Pancreas (tissue), 10 donors: Measurements from ENCODE around the gene VSIG4. TPM values are rescaled to one million over a fixed set of nuclear protein-coding genes. Genes with fewer than 3 reads are reported as not detected.
A peak's percentile ranks its signal among the peaks of the same experiment; 100 is the strongest.

ENCODE experiments used
- ATAC-seq, 4 donors: fragments of 200-7000 bp; cut with Tn5 transposase; one replicate each; pipeline versions ENCODE4 v1.8.0 to v1.9.1; 2020; ENCODE audit warnings: mild to moderate bottlenecking in 4 of 4, moderate library complexity in 4 of 4
- DNase-seq, 6 donors: peaks; one replicate each; pipeline ENCODE4 v3.0.0-alpha.2; 2020
- FAIRE-seq: peaks from 2 replicates; lab custom pipeline; 2012; peaks lifted over from hg19 to GRCh38; lab: Jason Lieb, UNC
- H3K27ac ChIP-seq, 4 donors: fragments of 200-600 bp; sonication (generic); 1 replicate in 3 of 4; 2 replicates in 1 of 4; pipeline versions ENCODE4 v1.5.0 to v1.8.0; 2020
- H3K27me3 ChIP-seq, 4 donors: fragments of 200-600 bp; one replicate each; pipeline ENCODE4 v1.8.0; 2021
- H3K36me3 ChIP-seq, 3 donors: fragments of 200-600 bp; sonication (generic) in 1 of 3; one replicate each; pipeline versions ENCODE4 v1.5.0 to v1.8.0; 2020 to 2021
- H3K4me1 ChIP-seq, 3 donors: fragments of 200-600 bp; one replicate each; pipeline ENCODE4 v1.8.0; 2021
- H3K4me3 ChIP-seq, 4 donors: fragments of 200-600 bp; sonication (generic) in 2 of 4; one replicate each; pipeline versions ENCODE4 v1.5.0 to v1.8.0; 2020 to 2021
- H3K9me3 ChIP-seq, 4 donors: fragments of 200-600 bp; one replicate each; pipeline ENCODE4 v1.8.0; 2021
- CTCF ChIP-seq, 4 donors: fragments of 200-600 bp; sonication (generic) in 3 of 4; IDR thresholded peaks; one replicate each; pipeline versions ENCODE4 v1.5.0 to v1.8.0; 2021; ENCODE audit warnings: antibody characterized with exemption in 4 of 4
- WGBS, 2 donors: extraction: QIAGEN DNeasy Blood & Tissue Kit; methylation state at CpG; one replicate each; pipeline ENCODE4 v1.1.7; 2013; 5-methylcytosine and 5-hydroxymethylcytosine counted together
- intact Hi-C, 3 donors: fragments of 100-400 bp; cut with DNase I; formaldehyde crosslinking; loops; one replicate each; pipeline versions ENCODE4 v1.11.1 to v1.14.2; 2022
- polyA plus RNA-seq, 2 donors: library from polyadenylated mRNA; stranded (reverse); fragments of 200-250 nt; gene quantifications; one replicate each; pipeline ENCODE4 v1.2.3, GENCODE V29; 2013
- total RNA-seq, 6 donors: library from RNA; stranded (reverse); fragmentation: NEBNext Ultra II Directional in 4 of 6; extraction: Animal tissue kit (Norgen Biotek cat#: 25700) in 4 of 6; gene quantifications; one replicate each; pipeline versions ENCODE4 v1.2.1 to v1.2.4, GENCODE V29; 2021 to 2023
- donor health status: healthy with polysubstance abuse.
- donor health status: DM: no; HTN: no; CAD: no; lungs with moderate emphysema.
- donor health status: DM: no; HTN: no; CAD: no.
- donor health status: control.
- donor health status: control.
- donor health status: Bipolar disorder and iron deficiency.
- donor health status: DM: yes; HTN: yes; CAD: no.
- donor health status: DM: no; HTN: no; CAD: no.
- donor health status: DM: no; HTN: no; CAD: no.
- donor health status: DM: yes; HTN: yes; CAD: no.

VSIG4 gene
- total and polyA plus RNA-seq, 8 donors = 1.4 to 42.6 (median 5.0) TPM

- no peak overlapping the region for H3K4me3 ChIP-seq
- no peaks in the 10 kb centered on the region for H3K9me3 ChIP-seq
- TF ChIP-seq CTCF (IDR thresholded peaks at IDR 0.05) = no peak
- no peak for DNase-seq
- 41 to 55% methylated on average over 1 of the region's 1 CpG for WGBS, 2 donors
- intact Hi-C loops = no loop called here
- H3K4me1 ChIP-seq = no peaks in the 10 kb centered on the region
- FAIRE-seq = no peak
- no peaks in the 10 kb centered on the region for H3K27me3 ChIP-seq
- H3K27ac ChIP-seq = peak overlapping the region in 1 of 4 donors; percentile 12
- no peak for ATAC-seq
- H3K36me3 ChIP-seq = no peaks in the 10 kb centered on the region
Observed at GRCh38 chrX:66014556-66014955, 25.3 kb downstream of the VSIG4 start.

DNA sequence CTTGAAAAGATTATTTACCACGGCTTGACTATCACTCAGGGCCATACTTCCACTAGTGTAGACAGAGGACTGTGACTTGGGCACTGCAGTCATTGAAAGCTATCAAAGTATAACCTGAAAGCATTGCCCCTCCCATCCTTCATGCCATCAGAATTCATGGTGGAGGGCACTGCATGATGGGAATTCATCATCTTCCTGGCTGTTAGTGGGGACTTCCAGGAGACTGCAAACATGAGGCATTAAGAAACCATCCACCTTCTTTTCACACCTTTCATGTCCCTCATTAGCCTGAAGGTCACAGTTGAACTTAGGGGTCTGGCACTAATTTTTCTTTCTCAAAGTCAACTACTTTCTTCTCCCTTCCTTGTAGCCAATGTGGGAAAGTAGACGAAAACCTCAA, 25.8 kb downstream of the VSIG4 start:
- Histone ChIP-seq H3K4me3 (no peak overlapping the region), H3K27ac (no peak overlapping the region), H3K9me3 (no peaks in the 10 kb centered on the region), H3K27me3 (no peaks in the 10 kb centered on the region), H3K36me3 (no peaks in the 10 kb centered on the region), H3K4me1 (no peaks in the 10 kb centered on the region)
- no peak for TF ChIP-seq CTCF (IDR thresholded peaks at IDR 0.05)
- 29 to 41% methylated on average over 2 of the region's 2 CpGs for WGBS, 2 donors
- intact Hi-C loops = no loop called here
- ATAC-seq = no peak
- no peak for FAIRE-seq
- DNase-seq = no peak

DNA sequence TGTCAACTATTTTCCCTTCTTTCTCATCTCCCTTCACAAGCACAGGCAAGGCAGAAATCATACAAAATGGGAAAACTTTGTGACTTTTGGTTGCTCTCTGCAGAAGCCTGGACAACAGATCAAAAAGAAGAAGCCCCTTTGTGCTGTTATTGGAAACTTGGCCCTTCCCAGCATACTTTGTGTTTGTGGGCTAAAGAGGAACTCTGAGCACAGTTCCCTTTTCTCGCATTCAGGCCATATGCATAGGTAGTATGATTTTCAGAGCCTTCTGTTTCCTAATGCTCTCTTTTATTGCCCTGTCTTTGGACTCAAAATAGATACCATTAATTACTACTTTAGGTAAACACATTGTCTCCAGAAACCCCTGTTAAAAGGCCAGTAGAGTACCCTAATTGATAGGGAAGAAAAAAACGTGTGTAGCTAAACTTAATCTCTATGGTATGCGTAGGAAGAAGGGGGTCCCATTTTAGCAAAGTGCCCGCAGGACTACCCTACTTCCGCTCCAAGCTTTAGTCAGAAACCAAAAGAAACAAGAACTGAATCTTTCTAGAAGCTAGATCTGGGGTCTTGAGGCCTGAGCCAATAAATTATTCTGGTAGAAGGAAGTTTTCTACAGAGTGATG, 26.6 kb downstream of the VSIG4 start:
- intact Hi-C loops = no loop called here
- FAIRE-seq = no peak
- Histone ChIP-seq H3K4me1 (no peaks in the 10 kb centered on the region), H3K27me3 (no peaks in the 10 kb centered on the region), H3K36me3 (no peaks in the 10 kb centered on the region), H3K27ac (no peak overlapping the region), H3K9me3 (no peaks in the 10 kb centered on the region), H3K4me3 (no peak overlapping the region)
- no peak for DNase-seq
- no peak for TF ChIP-seq CTCF (IDR thresholded peaks at IDR 0.05)
- WGBS, 2 donors = 64 to 65% methylated on average over 5 of the region's 5 CpGs
- peak in 2 of 4 donors; percentile 40 to 54 for ATAC-seq

DNA sequence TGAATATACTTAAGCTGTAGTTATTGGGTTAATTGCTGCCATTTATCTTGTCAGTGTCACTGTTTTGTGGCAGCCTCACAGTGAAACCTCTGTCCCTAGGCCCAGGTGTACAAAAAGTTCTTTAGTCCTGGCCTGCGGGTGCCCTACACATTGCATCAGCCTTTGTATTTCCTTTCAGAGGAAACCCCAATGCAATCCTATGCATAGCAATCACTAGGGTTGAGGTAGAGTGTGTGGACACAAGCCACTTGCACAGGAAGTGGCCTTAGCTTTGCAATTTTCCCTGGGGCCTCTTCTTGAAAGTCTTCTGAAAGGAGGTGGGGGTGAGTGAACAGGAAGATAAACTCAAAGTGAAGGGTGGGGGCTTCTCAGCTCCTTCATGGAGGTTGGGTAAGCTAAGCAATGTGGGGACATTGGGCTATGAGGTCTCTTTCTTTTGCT, 27.8 kb downstream of the VSIG4 start:
- intact Hi-C loops = no loop called here
- 44 to 62% methylated on average over 1 of the region's 1 CpG for WGBS, 2 donors
- Histone ChIP-seq H3K9me3 (no peaks in the 10 kb centered on the region), H3K27ac (no peak overlapping the region), H3K36me3 (no peaks in the 10 kb centered on the region), H3K27me3 (no peaks in the 10 kb centered on the region), H3K4me1 (no peaks in the 10 kb centered on the region), H3K4me3 (no peak overlapping the region)
- ATAC-seq (peak in 1 of 4 donors; percentile 32), DNase-seq (no peak), FAIRE-seq (no peak)
- no peak for TF ChIP-seq CTCF (IDR thresholded peaks at IDR 0.05)

DNA sequence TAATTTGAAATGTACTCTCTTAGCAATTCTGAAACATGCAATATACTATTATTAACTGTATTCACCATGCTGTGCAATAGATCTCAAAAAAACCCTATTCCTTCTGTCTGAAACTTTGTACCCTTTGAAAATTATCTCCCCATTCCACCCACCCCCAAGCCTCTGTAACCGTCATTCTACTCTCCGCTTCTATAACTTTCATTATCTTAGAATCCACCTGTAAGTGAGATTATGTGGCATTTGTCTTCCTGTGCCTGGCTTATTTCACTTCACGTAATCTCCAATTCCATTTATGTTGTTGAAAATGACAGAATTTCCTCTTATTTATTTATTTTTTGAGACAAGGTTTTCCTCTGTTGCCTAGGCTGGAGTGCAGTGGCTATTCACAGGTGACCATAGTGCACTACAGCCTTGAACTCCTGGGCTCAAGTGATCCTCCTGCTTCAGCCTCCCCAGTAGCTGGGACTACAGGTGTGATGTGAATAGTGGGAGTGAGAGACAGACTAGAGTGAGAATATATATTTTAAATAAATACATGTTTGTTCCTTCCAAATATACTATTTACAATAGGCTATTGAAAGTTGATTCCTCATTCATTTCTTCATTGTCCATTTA, 30.5 kb downstream of the VSIG4 start:
- FAIRE-seq = no peak
- H3K27me3 ChIP-seq = peaks cover 0 to under 1% (median 0%) of the 10 kb centered on the region in 4 donors
- no peak for DNase-seq
- H3K9me3 ChIP-seq = no peaks in the 10 kb centered on the region
- no peak overlapping the region for H3K27ac ChIP-seq
- WGBS, 2 donors = 75 to 88% methylated on average over 3 of the region's 3 CpGs
- no peaks in the 10 kb centered on the region for H3K36me3 ChIP-seq
- no peak for TF ChIP-seq CTCF (IDR thresholded peaks at IDR 0.05)
- ATAC-seq = no peak
- intact Hi-C loops = no loop called here
- no peak overlapping the region for H3K4me3 ChIP-seq
- H3K4me1 ChIP-seq = no peaks in the 10 kb centered on the region
